HuH-7.5 (cell line): Measurements from ENCODE around the gene LRRFIP1.

Source experiments
- DNase-seq: peaks from one replicate; pipeline ENCODE4 v3.0.0; 2011; ENCODE audit warnings: low spot score

The LRRFIP1 gene

DNA sequence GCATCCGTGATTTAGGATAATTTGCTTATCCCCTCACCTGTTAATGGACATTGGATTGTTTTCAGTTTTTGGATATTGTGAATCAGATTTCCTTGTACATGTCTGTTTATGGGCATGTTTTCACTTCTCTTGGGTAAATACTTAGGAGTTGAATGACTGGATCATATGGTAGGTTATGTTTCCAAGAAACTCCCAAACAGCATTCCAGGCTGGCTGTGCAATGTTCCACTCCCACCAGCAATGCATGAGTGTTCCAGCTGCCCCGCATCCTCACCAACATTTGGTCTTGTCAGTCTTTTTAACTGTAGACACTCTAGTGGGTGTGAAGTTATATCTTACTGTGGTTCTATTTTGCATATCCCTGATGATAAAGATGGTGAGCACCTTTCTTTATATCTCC, 8.9 kb upstream of the LRRFIP1 start:
- DNase-seq, result no peak

DNA sequence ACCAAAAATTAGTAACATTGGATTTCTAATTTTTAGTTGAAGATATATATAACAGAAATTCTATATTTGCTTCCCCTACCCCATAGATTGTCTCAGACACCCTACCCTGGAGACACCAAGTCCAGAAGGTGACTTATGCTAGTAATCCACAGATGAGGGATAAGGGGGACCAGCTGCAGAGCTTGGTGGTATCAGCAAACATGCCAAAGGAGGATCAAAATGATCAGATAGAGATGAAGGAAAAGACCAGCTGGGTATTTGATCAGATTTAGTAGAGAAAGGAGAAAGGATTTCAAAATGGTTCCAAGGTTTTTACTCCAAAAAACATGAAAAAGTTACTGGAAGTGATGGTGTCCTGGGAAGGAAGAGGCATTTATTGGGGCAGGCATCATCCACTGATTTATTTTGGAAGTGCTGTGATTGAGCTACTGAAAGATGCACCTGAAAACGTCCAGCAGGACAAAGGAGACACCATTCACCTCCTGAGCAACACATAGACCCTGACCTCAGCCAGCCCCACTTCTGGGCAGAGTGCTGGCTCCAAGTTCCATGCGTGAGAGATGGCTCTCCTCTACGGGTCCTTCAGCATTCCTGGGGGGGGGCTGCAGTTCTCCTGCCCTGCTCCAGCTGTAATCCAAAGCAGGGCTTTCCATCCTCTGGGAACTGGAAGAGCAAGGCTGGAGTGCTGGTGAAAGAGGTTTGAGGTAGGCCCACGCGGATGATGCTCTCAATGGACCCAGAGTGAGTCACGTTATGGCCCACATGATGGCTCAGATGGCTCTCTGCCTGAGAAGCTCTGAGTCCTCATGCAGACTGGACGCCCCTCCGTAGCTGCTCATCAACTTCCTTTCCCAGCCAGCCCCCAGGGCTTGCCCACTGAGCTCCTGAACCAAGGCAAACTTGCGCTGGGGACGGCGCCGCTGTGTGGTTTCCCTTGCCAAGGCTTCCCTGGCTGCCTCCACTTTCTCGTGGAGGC, 3.7 kb upstream of the LRRFIP1 start:
- DNase-seq, result no peak

DNA sequence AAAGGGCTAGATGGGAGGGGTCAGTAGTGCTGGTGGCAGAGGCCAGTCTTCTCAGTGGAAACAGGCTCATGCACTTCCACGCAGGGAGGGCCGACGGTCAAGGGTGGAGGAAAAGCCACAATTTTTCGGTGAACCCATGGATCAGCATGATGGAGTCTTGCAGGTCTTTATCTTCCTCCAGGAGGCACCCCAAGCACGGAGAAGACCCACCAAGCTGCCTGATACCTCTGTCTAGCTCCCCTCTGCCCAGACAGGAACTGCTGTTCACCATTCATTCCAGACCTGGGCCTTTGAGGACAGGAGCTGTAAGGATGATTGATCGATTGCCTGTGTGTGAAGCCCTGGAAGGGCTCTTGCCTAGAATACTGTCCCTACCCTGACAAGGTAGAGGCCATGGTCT, 2.8 kb upstream of the LRRFIP1 start:
- no peak for DNase-seq

DNA sequence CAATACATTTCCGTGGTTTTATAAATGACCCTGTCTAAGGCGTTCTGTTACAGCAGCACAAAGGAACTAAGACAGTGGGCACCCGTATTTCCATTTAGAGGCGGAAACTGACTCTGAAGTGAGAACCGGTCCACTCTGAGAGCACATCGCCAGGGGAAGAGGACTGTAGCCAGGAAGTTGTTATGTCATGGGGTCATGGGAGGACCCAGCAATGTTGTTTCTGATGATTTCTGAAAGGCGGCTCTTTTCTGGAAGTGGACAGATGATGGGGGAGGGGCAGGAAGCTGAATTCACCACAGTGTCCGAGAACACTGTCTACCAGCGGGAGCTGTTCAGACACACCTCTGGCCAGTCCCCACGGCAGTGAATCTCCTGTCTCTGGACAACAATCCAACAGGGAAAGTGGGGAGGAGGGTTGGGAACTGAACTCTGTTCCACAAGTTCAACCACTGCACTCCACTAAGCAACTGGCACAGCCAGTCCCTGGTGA, 2.1 kb upstream of the LRRFIP1 start:
- no peak for DNase-seq

DNA sequence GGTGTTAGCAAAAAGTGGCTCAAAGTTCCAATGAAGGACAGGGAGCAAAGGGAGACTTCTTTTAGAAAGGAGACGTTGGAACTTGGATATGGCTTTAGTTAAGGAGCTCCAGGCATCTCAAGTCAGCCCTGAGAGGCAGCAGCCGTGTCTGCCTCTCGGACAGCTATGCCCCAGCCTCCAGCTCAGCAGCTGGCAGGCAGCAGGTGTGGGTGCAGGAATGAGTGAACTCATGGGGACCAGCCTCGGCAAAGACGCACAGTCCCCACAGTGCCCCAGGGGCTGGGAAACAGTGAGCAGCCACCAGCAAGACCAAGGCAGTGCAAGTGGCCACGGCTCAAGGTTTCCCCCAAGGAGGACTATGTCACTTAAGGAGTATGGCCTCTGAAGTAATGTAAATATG, 1.6 kb upstream of the LRRFIP1 start:
- DNase-seq, result no peak

DNA sequence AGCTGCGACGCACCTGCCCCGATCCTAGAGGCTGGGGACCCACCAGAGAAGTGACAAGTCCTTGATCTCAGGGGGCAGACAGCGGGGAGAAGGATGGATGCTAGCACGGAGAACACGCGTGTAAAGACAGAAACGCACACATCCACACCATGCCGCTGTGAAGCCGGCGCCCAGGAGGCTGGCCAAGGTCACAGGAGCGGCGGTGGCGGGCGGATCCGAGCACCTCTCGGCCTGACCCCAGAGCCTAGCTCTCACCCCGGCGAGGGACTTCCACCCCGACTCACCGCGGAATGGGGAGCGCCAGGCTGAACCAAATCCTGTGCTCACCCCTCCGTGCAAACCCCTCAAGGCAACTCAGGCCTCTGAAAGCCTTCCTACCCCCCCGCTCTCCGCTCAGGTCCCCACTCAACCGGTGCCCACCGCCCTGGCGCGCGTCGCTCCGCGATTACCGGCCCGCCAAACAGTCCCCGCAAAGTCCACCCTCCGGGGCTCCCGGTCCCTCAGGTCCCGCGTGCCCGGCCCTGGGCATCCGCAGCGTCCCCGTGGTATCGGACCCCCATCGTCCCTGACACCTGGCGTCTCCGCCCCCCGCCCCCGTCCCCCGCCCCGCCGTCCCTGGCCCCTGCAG, 460 bp upstream of the LRRFIP1 start:
- DNase-seq, result peak; percentile 55

DNA sequence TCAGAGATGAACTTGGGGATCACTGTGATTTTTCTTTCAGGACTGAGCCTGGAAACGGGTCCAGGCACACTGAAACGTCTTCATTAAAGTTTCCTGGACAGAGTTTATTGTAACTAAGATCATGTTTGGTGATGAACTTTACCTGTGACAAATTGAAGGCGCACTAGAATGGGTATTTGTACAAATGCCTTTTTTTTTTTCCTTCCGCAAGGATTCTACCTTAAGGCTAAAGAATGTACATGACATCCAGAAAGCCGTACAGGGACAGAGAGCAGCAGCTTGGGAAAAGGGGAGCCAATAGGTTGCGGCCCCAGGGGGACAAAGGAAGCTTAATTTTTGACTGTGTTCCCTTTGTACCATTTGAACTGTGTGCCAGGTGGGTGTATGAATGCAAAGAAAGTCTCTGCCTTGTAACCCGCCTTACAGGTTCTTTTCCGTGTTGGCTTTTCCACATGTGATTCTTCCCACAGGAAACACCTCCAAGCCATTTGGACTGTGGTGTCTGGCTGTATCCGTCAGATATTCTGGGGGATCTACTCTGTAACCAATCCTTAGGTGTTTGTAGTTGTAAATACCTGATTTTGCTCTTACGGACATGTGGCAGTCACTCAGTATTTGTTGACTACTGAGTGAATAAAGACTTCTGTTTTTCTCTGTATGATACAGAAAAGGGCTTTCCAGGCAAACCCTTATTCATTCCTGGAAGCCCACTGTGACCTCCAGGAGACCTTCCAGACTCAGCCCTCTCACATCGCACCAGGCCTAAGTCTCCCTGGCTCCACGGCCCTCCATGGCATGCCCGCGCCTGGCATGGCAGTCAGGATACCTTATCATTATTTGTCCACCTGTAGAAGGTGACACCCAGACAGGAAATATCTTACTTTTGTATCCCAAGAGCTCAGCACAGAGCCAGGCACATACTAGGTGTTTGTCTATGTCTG, 1.1 kb downstream of the LRRFIP1 start:
- DNase-seq, result no peak

DNA sequence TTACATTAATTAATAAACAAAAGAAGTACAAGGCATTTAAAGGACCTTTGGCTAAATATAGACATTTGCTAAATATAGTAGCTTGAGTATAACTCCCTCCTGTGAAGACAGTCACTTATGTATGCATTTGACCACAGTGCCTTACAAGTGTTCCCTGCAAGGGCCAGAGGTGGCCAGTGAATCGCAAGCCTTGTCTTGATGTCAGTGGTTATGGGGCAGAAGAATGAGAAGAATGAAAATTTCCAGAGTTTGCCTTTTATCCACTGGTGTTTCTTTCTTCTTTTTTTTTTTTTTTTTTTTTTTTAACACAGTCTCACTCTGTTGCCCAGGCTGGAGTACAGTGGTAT, 1.8 kb downstream of the LRRFIP1 start:
- no peak for DNase-seq

DNA sequence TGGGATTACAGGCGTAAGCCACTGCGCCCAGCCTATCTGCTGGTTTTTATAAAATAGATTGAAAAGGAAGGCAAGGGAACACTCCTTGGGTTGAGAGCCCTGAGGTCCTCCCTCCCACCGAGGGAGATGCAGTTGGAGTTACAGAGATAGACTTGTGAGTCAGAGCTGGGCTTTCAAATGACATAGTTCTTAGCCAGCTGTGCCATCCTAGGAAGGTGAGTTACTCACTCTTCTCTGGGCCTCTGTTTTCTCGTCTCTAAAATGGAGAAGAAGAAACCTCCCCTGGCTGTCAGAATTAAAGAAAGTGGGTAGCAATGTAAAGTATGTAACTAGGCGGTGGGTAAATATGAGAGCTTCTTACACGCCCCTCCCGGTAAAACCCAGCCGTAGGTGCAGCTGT, 2.4 kb downstream of the LRRFIP1 start:
- no peak for DNase-seq

DNA sequence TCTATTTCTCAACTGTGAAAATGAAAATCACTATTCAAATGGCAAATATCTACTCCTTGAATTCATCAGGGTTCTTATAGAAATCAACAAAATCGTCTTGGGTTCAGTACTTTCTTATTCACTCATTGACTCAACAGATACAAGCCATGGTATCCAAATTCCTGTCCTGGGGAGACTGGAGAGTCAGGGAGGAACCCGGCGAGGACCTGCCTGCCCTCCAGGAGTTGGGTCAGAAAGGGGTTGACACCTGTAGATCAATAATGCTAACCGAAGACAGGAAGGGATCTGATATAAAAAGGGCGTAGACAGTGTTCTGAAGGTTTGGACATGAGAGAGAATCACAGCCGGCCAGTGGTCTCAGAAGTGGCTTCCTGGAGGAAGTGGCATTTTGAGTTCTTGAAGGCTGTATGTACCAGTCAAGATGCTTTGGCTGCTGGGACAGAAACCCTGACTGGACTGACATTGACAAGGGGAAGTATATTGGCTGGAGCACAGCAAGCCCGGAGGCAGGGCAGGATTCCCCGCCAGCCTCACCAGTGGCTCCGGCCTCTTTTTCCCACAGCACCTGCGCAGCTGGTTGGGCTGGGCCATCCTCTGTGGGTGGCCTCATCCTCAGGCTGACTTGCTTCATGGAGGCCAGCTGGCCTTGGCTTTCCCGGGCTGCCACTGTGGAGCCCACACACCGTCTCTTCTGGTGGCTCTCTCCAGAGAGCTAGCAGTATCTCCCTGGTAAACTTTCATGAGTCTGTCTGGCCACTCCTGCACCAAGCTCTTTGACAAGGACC, 3.0 kb downstream of the LRRFIP1 start:
- DNase-seq, result no peak

DNA sequence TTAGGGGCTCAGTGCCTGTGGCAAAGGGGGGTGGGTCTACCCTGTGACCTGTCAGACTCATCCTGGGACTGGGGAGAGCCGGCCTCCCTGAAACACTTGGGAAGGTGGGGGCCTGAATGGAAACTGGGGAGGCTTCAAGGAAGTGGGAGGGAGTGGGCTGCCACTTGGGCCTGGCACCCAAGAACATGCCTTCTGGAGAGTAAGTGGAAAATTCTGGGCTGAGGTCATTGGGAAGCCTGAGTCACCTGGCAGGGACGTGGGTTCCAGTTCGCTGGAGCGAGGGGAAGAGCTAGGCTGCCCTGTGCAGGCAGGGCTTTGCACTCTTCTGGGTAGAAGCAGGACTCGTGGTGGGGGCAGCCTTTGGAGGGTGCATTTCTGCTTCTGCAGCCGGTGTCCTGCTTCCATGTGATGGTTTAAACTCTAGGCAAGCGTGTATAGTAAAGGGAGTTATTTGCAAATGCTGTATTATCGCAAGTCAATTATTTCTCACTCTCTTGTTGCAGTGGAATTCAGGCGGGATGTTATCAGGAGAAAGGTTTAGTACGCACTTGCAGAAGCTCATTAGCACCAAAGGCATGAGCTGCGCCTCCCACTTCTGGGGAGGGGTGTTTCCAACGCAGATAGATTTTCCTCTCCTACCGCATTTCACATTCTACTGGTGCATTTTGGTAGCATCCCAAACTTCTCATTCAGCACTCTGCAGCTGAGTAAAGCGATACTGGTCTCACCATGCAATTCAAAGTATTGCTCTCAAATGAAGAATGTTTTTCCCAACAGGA, 3.8 kb downstream of the LRRFIP1 start:
- no peak for DNase-seq

DNA sequence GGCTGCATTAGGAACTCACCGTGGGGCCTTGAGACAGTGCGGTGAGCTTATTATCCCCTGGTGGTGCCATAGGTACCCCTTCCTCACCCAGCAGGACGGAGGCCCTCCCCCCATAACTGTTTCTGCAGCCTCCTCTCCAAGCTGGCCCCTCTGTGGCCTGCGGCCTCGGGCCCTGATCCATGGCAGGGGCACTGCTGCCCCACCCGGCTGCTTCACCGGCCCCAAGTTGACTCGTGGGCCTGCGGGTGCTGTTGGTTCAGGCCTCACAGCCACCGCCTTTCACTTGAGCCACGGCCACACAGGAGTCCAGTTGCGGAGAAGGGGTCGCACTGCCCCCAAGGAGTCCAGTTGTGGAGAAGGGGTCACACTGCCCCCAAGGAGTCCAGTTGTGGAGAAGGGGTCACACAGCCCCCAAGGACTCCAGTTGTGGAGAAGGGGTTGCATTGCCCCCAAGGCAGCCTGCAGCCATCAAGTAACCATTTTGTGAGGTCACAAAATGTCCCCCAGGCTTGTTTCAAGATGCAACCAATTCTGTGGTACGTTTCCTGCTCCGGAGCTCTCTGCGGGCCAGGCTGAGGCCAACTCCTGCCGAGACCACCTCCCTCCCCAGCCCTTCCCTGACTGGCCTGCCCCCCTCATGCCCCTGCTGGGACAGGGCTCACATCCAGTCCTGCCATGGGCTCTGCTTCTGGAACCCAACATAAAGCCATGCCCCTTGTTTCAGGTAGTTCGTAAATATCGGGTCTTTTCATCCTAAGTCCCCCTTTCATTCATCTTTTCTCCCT, 4.6 kb downstream of the LRRFIP1 start:
- DNase-seq, result no peak

DNA sequence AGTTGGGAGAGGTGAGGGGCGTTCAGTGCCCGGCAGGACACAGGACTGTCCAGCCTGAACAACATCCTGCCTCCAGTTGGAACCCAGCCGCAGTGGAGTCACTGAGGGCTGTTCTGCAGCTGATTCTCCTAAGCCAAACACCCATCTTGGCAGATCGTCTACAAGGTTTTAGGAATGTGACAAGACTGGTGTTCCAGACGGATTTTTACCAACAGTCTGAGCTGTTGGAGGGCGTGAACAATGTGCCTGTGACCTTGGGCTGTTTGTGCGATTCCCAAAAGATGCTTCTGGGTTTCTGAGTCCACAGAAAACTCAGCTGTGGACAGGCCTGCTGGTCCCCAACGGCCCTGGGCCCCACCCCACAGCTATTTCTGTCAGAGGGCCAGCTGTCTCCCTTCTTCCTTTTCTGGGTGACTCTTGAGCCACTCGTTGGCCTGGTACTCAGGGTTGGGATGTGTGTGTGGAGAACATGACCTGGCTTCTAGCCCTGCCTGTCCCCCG, 5.7 kb downstream of the LRRFIP1 start:
- no peak for DNase-seq

DNA sequence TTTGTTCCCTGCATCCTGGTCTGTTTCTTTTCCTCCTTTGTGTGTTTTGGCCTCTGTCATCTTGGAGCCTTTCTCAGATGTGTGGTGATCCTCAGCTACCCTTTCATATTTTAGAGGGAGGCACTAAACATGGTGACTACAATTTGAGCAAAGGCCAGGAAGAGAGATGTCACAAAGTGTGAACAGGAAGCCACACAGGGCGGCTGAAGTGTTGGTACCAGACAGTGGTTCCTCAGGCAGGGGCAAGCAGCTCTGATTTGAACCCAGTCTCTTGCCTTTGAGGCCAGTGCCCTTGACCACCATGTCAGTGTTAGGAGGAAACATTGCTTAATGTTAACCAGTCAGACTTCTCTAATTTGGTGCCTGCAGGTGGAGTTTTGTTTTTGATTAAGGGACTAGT, 9.2 kb downstream of the LRRFIP1 start:
- no peak for DNase-seq

DNA sequence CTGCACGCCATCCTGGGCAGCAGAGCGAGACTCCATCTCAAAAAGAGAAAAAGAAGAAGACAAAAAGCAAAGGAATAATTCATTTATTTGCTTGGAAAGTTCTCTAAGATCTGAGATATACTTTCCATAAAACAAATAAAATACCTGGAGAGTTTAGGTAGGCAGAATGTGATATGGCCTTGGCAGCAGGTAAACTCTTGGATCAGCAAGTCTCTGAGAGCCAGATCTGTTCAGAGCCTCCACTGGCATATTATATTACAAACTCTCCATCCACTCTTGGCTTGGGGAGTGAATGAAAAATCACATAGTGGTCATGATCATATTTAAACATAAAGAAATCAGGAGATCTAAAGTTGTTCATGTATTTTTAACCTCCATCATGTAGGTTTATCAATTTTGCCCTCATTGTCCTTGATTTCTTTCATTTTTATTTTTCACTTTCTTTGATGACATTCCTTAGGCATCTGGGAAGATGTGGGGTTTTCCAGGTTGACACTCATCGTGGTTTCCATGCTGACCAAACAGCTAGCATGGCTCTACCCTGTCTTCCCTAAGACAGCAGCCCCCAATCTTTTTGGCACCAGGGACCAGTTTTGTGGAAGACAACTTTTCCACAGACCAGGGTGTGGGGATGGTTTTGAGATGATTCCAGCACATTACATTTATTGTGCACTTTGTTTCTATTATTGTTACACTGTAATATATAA, 10.2 kb downstream of the LRRFIP1 start:
- DNase-seq, result no peak

DNA sequence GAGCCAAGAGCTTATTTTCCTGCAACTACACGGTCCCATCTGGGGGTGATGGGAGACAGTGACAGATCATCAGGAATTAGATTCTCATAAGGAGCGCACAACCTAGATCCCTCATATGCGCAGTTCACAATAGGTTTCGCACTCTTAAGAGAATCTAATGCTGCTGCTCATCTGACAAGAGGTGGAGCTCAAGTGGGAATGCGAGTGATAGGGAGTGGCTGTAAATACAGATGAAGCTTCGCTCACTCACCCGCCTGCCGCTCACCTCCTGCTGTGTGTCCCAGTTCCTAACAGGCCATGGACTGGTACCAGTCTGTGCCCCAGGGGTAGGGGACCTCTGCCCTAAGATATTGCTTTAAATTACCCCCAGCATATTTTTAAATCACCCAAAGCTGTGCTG, 10.8 kb downstream of the LRRFIP1 start:
- DNase-seq, result no peak

DNA sequence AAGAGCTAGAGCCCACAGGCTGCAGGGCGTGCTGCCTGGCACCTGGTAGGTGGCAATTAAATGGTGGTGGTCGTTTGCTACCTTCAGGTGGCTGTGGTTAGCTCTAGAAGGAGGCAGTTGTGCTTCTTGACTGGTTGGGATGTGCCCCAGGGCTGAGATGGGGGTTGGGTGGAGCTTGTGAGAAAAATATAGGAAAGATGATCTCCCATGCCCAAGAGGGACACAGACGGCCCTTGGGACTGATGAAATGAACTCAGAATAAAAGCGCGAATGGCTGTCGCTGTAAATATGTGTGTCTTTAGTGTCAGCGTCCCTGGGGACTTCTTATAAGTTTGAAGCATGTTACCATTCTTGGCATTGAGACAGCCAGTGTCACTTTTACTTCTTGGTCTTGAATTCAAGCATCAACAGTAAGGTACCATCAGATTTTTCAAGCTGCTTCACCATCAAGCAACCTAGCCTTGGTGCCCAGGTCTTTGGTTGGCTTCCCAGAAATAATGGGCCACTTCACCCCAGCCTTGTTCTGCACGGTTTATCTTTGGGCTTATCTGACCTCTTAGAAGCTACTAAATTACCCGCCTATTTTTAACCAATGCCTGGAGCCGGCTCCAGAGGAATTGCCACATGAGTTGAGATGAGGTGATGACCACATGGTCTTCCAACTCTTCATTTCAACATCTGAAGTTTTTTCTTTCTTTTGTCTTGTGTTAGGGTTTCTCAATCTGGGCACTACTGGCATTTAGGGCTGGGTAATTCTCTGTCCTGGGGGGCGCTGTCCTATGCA, 11.9 kb downstream of the LRRFIP1 start:
- no peak for DNase-seq

DNA sequence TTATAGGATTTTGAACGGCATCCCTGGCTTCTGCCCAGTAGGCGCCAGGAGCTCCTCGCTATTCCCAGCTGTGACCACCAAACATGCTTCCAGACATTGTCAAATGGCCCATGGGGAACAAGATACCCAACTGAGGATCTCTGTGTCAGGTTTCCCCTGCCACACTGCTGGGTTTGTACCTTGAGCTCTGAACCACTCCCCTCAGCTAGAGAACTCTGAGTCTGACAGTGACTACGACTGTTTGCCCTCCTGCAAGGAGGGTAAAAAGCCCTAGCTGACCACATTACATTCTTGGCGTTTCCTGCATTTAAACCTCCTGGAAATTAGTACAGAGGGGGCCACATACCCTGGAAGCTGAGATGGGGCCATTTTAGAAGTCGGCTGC, 12.4 kb downstream of the LRRFIP1 start:
- DNase-seq, result no peak
